Measurements from ENCODE around the gene SORCS2.

SORCS2 gene

GRCh38 chr4:7186516-7187167, 5.7 kb upstream of the SORCS2 start:
- DNase-seq, result no peak

DNA sequence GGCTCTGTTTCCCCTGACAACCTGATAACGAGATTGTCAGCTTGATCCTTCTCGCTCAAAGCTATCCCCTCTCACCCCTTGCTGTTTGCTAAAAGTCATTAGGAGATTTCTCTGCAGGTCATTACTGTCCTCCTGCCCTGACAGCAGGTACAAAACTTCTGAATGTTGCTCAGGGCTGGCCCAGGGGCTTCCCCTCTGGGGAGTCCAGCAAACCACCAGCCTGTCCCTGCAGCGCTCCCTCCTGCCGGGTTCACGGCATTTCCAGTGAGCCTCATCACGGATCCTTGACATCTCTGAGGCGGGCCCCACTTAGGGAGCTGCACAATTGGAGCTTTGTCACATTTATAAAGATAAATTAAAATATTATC, 5.2 kb upstream of the SORCS2 start:
- no peak for DNase-seq

DNA sequence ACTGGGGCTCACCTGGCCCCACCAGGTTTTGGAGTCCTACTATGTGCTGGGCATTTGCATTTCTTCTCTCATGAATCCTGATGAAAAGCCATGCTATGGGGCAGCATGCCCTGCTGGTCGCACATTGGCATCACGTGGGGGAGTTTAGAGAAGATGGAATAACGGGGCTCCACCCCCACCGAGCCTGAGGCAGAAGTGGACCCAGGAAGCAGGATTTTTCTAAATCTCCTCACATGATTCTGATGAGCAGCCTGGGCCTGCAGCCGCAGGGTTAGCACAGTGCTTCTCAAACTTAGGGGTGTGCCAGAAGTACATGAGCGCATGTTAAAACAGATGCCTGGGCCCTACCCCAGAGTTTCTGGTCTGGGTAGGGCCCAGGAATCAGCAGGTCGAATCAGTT, 4.6 kb upstream of the SORCS2 start:
- no peak for DNase-seq

DNA sequence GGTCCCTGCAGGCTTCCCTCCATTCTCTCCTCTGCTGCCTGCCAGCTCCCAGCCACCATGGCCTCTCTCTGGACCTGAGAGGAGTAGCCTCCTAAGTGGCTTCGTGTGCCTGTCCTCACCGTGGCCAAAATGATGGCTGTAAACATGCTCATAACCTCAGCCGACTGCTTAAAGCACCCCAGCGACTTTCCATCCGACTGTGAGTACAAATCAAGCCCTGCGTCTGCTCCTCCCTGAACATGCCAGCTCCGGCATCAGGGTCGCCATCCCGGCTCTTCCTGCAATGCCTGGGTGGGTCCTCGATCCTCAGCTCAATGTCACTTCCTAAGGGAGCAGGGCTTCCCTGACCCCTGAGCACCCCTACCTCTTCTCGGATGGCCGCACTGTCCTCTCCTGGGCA, 3.3 kb upstream of the SORCS2 start:
- no peak for DNase-seq

DNA sequence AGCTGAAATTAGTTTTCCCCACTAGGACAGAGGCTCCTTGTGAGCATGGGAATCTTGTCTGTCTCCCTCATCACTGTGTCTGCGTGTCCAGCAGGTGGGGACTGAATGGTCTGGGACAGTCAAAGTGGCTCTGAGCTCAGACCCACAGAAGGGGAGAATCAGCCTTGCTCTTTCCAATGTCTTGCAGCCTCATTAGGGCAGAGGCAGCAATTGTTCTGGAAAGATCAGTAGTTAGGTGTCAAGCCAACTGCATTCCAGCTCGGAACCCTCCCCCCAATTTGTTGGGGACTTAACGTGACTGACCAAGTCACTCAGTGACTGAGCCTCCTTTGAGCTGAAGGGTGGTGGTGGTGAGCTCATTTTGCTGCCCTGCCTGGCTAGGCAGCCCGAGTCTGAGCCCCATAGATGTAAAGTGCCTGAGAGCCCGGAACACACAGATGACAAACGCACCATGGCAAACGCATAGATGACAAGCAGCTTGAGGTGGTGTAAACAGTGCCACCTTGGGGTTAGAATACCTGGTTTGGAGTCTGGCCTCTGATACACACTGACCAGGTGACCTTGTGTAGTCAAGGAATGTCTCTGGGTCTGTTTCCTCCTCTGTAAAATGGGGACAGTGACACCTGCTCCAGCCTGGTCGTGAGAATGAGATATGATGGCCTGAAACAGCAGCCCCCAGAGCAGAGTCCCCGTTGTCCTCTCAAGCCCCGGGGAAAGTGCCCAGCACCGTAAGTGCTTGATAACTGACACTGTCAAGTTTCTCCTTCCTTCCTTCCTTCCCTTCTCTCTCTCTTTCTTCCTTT, 2.7 kb upstream of the SORCS2 start:
- DNase-seq, result no peak

GRCh38 chr4:7190278-7190594, 2.1 kb upstream of the SORCS2 start:
- DNase-seq, result no peak

DNA sequence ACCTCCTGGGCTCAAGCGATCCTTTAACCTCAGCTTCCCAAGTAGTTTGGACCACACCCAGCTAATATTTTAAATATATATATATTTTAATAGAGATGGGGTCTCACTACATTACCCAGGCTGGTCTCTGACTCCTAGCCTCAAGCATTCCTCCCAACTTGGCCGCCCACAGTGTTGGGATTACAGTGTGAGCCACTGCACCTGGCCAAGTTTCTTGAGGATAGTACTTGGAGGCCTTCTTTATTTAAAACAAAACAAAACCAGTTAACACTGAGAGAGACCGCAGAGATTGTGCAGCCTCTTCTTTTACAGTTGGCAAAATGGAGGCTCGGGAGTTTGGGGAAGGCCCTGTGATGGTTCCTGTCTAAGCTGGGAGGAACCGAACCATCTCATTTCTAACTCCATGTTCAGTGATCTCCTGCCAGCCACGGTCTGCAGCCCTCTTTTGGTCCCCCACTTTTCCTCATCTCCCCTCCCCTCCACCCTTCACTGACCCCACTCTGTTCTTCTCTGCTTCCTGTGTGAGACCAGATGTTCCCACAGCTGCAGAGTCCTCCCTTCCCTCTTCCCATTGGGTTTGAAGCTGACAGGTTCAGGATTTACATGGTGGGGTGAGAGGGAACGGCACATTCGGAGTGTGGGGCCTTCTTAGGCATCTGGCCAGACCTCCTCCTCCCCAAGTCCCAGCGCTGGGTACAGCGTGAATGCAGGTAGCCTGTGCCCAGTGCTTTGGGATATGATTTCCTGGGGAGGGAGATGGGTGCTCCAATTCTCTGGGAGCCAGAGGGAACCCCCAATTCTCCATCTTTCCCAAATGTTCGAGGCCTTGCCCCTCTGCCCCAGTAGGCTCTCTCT, 1.4 kb upstream of the SORCS2 start:
- DNase-seq, result no peak

DNA sequence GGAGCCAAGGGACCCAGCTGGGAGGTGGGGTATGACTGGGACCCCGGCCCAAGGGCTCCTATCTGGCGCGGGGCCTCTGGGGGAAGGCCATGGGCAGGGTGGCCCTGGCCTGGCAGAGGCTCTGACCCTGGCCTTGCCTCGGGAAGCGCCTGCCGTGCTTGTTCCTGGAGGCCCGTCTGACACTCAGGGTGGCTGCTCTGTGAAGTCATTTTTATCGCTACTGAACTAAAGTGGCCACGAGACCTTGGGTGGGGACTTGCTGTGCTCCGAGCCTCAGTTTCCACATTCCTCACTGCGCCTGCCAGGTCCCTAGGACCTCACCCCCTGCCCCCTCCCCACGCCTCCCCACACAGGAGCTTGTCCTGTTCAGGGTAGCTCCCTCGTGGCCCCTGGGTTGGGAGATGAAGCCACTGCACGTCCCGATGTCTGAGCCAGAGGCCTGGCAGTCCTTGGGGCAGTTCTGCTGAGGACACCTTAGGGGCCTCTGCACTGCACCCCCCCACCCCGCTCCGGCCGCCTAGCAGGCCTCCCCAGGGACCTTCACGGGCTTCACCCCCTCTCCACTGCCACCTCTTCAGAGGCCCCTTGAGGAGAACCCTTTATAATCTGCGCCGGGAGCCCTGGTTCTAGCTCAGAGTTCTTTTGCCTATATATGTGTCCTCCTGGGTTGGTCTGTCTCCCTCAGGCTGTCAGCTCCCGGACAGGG, 639 bp upstream of the SORCS2 start:
- no peak for DNase-seq

- no peak for DNase-seq
Measured at GRCh38 chr4:7193030-7193958, 956 bp downstream of the SORCS2 start.

DNA sequence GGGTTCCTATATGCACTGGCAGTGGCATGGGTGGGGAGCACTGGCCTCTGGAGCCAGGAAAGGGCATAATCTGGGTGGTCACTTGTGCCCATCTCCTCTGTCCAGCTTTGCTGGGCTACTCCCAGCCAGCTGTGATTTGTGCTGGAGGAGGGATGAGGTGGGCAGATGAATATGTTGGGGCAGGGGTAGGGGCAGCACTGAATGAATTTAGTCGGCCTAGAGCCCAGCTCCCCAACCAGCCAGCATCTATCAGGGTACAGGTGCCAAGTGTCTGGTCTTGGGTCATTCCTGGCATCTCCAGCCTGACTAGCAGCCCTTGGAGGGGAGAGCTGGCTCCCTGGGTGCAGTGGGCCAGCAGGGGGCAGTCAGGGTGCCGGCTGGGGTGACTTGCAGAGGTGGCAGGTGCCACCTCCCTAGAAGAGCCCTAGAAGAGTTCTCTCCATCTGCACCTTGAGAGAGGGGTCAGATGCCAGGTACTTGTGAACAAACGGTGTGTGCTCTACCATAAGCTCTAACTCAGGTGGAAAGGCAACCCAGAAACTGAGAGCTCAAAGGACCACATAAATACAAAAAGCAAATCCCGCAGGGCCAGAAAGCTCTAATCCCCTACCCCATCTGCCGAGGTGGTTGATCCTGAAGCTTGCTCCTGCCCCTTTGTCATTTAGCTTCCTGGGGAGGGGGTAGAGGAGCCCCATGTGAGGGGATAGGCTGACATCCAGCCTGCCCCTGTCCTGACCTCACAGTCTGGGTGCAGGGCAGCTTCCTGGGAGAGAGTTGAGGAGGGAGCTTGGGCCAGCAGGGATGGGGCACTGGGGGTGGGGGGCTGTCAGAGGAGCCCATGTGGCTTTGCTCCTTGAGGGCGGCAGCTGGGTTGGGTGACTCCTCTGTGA, 2.2 kb downstream of the SORCS2 start:
- peak; percentile 6 to 49 (median 18) for DNase-seq

DNA sequence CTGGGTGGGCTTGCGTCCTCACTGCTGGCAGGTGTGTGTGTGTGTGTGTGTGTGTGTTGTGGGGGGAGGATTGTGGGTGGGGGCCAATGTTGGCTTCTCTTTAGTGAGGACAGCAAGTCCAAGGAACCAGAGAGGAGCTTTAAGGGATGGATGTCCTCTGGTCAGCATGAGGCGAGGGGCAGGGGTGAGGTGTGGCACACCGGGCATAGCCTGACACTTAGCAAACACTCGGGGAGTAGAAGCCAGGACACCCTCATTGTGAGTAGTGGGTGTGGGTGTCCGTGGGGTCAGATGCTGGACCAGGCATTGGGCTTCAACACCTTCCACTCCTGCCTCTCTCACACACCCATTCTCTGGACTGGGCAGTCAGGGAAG, 2.8 kb downstream of the SORCS2 start:
- DNase-seq, result no peak

GRCh38 chr4:7195546-7196287, 3.4 kb downstream of the SORCS2 start:
- no peak for DNase-seq

GRCh38 chr4:7196288-7196651, 3.9 kb downstream of the SORCS2 start:
- no peak for DNase-seq

DNA sequence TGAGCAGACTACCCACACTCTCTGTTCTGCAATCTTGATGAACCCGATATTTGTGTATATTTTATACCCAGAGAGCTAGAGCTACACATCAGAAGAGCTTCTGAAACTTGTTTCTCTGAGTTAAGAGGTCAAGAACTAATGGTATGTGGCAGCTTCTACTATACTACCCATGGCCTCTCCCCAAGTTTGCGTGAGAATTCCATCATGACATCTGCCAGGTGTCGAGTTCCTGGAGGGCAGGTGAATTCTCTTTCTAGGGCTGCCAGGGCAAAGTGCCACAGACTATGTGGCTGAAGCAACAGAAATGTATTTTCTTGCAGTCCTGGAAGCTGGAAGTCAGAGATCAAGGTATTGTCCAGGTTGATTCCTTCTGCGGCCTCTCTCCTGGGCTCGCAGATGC, 4.4 kb downstream of the SORCS2 start:
- no peak for DNase-seq

GRCh38 chr4:7197910-7198309, 5.6 kb downstream of the SORCS2 start:
- no peak for DNase-seq

- no peak for DNase-seq
Measured at GRCh38 chr4:7198440-7199128, 6.2 kb downstream of the SORCS2 start.

DNA sequence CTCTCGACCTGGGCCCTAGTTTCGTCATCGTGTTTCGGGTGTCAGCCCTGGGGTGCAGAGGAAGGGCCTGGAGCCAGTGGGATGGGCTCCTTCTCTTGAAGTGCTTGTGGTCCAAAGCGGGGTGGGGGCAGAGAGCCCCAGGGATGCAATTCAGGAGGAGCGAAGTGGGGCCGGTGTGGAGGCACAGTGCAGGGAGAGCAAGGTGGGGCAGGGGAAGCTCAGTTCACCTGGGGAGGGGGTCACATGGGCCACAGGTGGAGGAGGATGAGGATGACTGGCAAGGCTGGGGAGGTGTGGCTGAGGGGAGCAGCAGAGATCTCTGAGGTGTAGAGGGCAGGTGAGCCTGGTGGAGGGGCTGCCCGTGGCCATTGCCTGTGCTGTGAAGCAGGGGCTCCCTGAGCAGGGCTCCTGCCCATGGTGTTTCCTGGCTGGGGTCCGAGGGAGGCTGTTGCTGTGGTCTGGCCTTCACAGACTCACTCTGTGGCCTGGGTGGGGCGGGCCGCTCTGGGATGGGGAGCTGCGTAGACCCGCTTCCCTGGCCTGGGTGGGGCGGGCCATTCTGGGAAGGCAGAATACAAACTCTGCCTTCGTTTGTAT, 6.9 kb downstream of the SORCS2 start:
- no peak for DNase-seq

DNA sequence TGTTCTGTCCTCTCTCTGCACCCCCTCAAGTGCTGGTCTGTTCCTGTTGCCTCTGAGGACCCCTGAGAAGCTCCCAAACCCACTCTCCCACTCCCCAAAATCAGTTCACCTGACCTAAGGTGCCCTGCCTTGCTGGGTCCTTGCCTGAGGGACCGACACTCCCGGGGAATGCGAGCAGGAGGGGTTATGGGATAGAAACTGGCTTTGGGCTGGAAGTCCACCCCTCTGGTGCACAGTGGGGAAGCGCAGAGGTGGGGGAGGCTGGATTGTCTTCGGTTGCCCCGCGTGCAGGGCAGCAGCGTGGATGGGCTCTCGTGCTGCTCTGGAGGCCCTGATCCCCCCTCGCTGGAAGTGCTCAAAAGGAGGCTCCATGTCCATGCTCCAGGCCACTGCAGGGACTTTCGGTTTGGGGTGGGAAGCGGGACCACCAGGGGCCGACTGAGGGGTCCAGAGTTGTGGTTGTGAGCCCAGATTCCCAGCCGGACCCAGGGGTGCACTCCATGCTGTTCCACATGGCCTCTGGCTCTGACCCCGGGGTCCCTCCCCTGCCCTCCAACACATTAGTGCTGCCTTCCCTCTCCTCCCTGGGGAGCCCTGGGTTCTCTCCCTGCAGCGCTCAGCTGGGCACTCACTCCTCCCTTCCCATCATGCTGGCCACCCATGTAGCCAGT, 7.6 kb downstream of the SORCS2 start:
- DNase-seq, result no peak

- DNase-seq, result no peak
Measured at GRCh38 chr4:7200801-7201200, 8.5 kb downstream of the SORCS2 start.
